Sigmoid colon (tissue), 4 donors: ENCODE results near the gene SLC8A1.

ENCODE experiments used
- EP300 ChIP-seq, 4 donors: sonication (generic); formaldehyde crosslinking; IDR thresholded peaks; one replicate each; pipeline ENCODE4 v1.6.1; 2017; ENCODE audit warnings: antibody characterized with exemption in 4 of 4
- POLR2A ChIP-seq, 2 donors: fragments of 450-650 bp; IDR thresholded peaks; one replicate each; pipeline ENCODE4 v1.6.1; 2016; ENCODE audit warnings: antibody characterized with exemption in 2 of 2, mild to moderate bottlenecking in 2 of 2, moderate library complexity in 2 of 2
- POLR2AphosphoS5 ChIP-seq, 4 donors: sonication (generic); formaldehyde crosslinking; IDR thresholded peaks; one replicate each; pipeline ENCODE4 v1.6.1; 2017; ENCODE audit warnings: antibody characterized with exemption in 4 of 4
- TF ChIP-seq, protein P1 (sequence below), 4 experiments: fragments of 450-650 bp in 3 of 4; fragments of 200-600 bp in 1 of 4; IDR thresholded peaks; one replicate each; pipeline ENCODE4 v1.5.1; 2016 to 2019; ENCODE audit warnings: antibody characterized with exemption in 4 of 4, mild to moderate bottlenecking in 3 of 4, moderate library complexity in 2 of 4

- TF ChIP-seq, protein P1, sequence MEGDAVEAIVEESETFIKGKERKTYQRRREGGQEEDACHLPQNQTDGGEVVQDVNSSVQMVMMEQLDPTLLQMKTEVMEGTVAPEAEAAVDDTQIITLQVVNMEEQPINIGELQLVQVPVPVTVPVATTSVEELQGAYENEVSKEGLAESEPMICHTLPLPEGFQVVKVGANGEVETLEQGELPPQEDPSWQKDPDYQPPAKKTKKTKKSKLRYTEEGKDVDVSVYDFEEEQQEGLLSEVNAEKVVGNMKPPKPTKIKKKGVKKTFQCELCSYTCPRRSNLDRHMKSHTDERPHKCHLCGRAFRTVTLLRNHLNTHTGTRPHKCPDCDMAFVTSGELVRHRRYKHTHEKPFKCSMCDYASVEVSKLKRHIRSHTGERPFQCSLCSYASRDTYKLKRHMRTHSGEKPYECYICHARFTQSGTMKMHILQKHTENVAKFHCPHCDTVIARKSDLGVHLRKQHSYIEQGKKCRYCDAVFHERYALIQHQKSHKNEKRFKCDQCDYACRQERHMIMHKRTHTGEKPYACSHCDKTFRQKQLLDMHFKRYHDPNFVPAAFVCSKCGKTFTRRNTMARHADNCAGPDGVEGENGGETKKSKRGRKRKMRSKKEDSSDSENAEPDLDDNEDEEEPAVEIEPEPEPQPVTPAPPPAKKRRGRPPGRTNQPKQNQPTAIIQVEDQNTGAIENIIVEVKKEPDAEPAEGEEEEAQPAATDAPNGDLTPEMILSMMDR (IDR thresholded peaks at IDR 0.05), result no peak
- no peak for TF ChIP-seq POLR2AphosphoS5 (IDR thresholded peaks at IDR 0.05)
- no peak for TF ChIP-seq EP300 (IDR thresholded peaks at IDR 0.05)
- no peak for TF ChIP-seq POLR2A (IDR thresholded peaks at IDR 0.05)
Measured at GRCh38 chr2:40123326-40123725, 328.6 kb downstream of the SLC8A1 start.
